ENCODE results near the gene C9orf57. TPM values are rescaled to one million over a fixed set of nuclear protein-coding genes. Genes with fewer than 3 reads are reported as not detected.
A peak's percentile ranks its signal among the peaks of the same experiment; 100 is the strongest.
"Not testable (repeated sequence)": the region's sequence is repeated elsewhere in the genome, so short reads cannot be mapped to it uniquely, and the experiment has no call there.

Gene C9orf57
- total RNA-seq, 1 experiment from 2014 or later: not detected

- no peaks in the 10 kb centered on the region for H3K27me3 ChIP-seq
- no peaks in the 10 kb centered on the region for H3K9me3 ChIP-seq
- peak; percentile 37 for DNase-seq
- no peak overlapping the region for H3K4me3 ChIP-seq
- H3K36me3 ChIP-seq: no peaks in the 10 kb centered on the region
Observed at GRCh38 chr9:72038890-72039410, 21.5 kb downstream of the C9orf57 start.

GRCh38 chr9:72038408-72038807 is 22.0 kb downstream of the C9orf57 start:
- Histone ChIP-seq H3K9me3 (no peaks in the 10 kb centered on the region), H3K4me3 (no peak overlapping the region), H3K36me3 (no peaks in the 10 kb centered on the region), H3K27me3 (no peaks in the 10 kb centered on the region)
- DNase-seq: no peak

GRCh38 chr9:72037571-72037970 is 22.8 kb downstream of the C9orf57 start:
- H3K4me3 ChIP-seq: no peak overlapping the region
- DNase-seq: no peak
- H3K36me3 ChIP-seq: no peaks in the 10 kb centered on the region
- H3K27me3 ChIP-seq: no peaks in the 10 kb centered on the region
- H3K9me3 ChIP-seq: no peaks in the 10 kb centered on the region

- DNase-seq: no peak
- H3K9me3 ChIP-seq: no peaks in the 10 kb centered on the region
- no peak overlapping the region for H3K4me3 ChIP-seq
- H3K36me3 ChIP-seq: no peaks in the 10 kb centered on the region
- no peaks in the 10 kb centered on the region for H3K27me3 ChIP-seq
Observed at GRCh38 chr9:72030767-72031166, 29.6 kb downstream of the C9orf57 start.

GRCh38 chr9:72029986-72030385 is 30.4 kb downstream of the C9orf57 start:
- Histone ChIP-seq H3K27me3 (no peaks in the 10 kb centered on the region), H3K4me3 (no peak overlapping the region), H3K9me3 (no peaks in the 10 kb centered on the region), H3K36me3 (no peaks in the 10 kb centered on the region)
- DNase-seq: no peak

- Histone ChIP-seq H3K4me3 (no peak overlapping the region), H3K27me3 (no peaks in the 10 kb centered on the region), H3K36me3 (no peaks in the 10 kb centered on the region), H3K9me3 (no peaks in the 10 kb centered on the region)
- DNase-seq: no peak
Observed at GRCh38 chr9:72025906-72026305, 34.5 kb downstream of the C9orf57 start.

GRCh38 chr9:72023596-72023995 is 36.8 kb downstream of the C9orf57 start:
- Histone ChIP-seq H3K4me3 (no peak overlapping the region), H3K36me3 (no peaks in the 10 kb centered on the region), H3K27me3 (no peaks in the 10 kb centered on the region), H3K9me3 (no peaks in the 10 kb centered on the region)
- DNase-seq: no peak

GRCh38 chr9:72022841-72023240 is 37.6 kb downstream of the C9orf57 start:
- DNase-seq: peak; percentile 63
- Histone ChIP-seq H3K4me3 (no peak overlapping the region), H3K36me3 (no peaks in the 10 kb centered on the region), H3K9me3 (no peaks in the 10 kb centered on the region), H3K27me3 (no peaks in the 10 kb centered on the region)

GRCh38 chr9:72013292-72013760 is 47.1 kb downstream of the C9orf57 start:
- no peaks in the 10 kb centered on the region for H3K9me3 ChIP-seq
- H3K27me3 ChIP-seq: no peaks in the 10 kb centered on the region
- DNase-seq: no peak
- H3K36me3 ChIP-seq: no peaks in the 10 kb centered on the region
- H3K4me3 ChIP-seq: no peak overlapping the region

GRCh38 chr9:72012646-72013045 is 47.8 kb downstream of the C9orf57 start:
- no peaks in the 10 kb centered on the region for H3K36me3 ChIP-seq
- H3K9me3 ChIP-seq: no peaks in the 10 kb centered on the region
- no peak for DNase-seq
- H3K4me3 ChIP-seq: no peak overlapping the region
- no peaks in the 10 kb centered on the region for H3K27me3 ChIP-seq

GRCh38 chr9:72007726-72008125 is 52.7 kb downstream of the C9orf57 start:
- H3K27me3 ChIP-seq, H3K9me3 ChIP-seq, H3K4me3 ChIP-seq, H3K36me3 ChIP-seq, DNase-seq: not testable (repeated sequence)

GRCh38 chr9:72006501-72006900 is 53.9 kb downstream of the C9orf57 start:
- Histone ChIP-seq H3K27me3 (no peaks in the 10 kb centered on the region), H3K4me3 (no peak overlapping the region), H3K9me3 (no peaks in the 10 kb centered on the region), H3K36me3 (no peaks in the 10 kb centered on the region)
- DNase-seq: peak; percentile 14

GRCh38 chr9:72005451-72005850 is 55.0 kb downstream of the C9orf57 start:
- Histone ChIP-seq H3K36me3 (no peaks in the 10 kb centered on the region), H3K27me3 (no peaks in the 10 kb centered on the region), H3K9me3 (no peaks in the 10 kb centered on the region), H3K4me3 (no peak overlapping the region)
- no peak for DNase-seq

Other genes starting within 250 kb of the C9orf57 start
- gene ABHD17B, start 149.4 kb downstream of the C9orf57 start, total RNA-seq (2014; rRNA removed; shearing (Covaris generic); ENCODE audit: low replicate concordance): 10.8 and 11.4 TPM in 2 replicates
- 4.6 and 9.4 TPM in 2 replicates for gene C9orf85, start 149.0 kb downstream of the C9orf57 start, total RNA-seq (2014; rRNA removed; shearing (Covaris generic); ENCODE audit: low replicate concordance)
- gene GDA, start 88.8 kb upstream of the C9orf57 start, total RNA-seq (2014; rRNA removed; shearing (Covaris generic); ENCODE audit: low replicate concordance): not detected in 2 replicates